SK-N-MC (cell line): Measurements from ENCODE around the gene AFAP1.

Source experiments
- DNase-seq: peaks from one replicate; pipeline ENCODE4 v3.0.0-alpha.2; 2011; ENCODE audit warnings: low read depth, low spot score
- H3K27ac ChIP-seq: fragments of 200-600 bp; sonication (generic); 2 replicates; pipeline ENCODE4 v1.5.1; 2016; ENCODE audit warnings: mixed run types
- H3K36me3 ChIP-seq: fragments of 200-600 bp; sonication (generic); 2 replicates; pipeline ENCODE4 v1.6.1; 2017; ENCODE audit warnings: antibody characterized with exemption, low read length, mixed read lengths; ENCODE audit not compliant: insufficient read depth
- H3K4me3 ChIP-seq: fragments of 200-600 bp; sonication (generic); 2 replicates; pipeline ENCODE4 v1.5.1; 2016
- H3K9ac ChIP-seq: fragments of 200-600 bp; sonication (generic); 2 replicates; pipeline ENCODE4 v1.8.0; 2017; ENCODE audit warnings: mixed run types, mixed read lengths; ENCODE audit not compliant: insufficient read length
- H3K9me3 ChIP-seq: fragments of 200-600 bp; sonication (generic); 2 replicates; pipeline ENCODE4 v1.6.1; 2017; ENCODE audit warnings: low read depth, mild to moderate bottlenecking, antibody characterized with exemption, low read length, moderate library complexity, mixed read lengths
- EZH2 ChIP-seq: fragments of 200-600 bp; sonication (generic); IDR thresholded peaks from one replicate; pipeline ENCODE4 v1.6.1; 2017; ENCODE audit warnings: antibody characterized with exemption
- FOXP2 ChIP-seq: optimal IDR thresholded peaks from 2 replicates; pipeline ENCODE3; 2011; ENCODE audit warnings: mild to moderate bottlenecking, moderate library complexity; ENCODE audit not compliant: insufficient read depth; ENCODE audit errors: extremely low read length, control extremely low read depth
- POLR2AphosphoS5 ChIP-seq: IDR thresholded peaks from 2 replicates; pipeline ENCODE4 v1.6.1; 2012; ENCODE audit warnings: mild to moderate bottlenecking, low read depth, low read length, borderline replicate concordance

AFAP1 gene

DNA sequence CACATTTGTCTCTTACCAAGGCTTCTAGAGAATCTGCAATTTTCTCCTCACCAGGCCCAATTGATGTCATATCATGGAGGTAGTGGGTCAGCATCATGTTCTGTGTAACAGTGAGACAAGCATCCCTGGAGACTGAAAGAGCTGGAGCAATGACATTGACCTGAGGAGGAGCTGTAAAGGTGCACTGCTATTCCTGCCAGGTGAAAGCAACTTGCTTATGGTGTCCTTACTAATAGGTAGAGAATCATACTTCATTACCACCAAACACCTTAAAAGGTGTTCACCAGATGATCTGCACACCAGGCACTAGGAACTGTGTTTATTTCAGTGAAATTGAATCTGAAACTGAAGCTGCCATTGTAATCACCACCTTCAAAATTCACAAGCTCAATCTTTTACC is 188.7 kb downstream of the AFAP1 start:
- Histone ChIP-seq H3K9me3 (no peaks in the 10 kb centered on the region), H3K4me3 (no peak overlapping the region), H3K27ac (no peak overlapping the region), H3K36me3 (no peaks in the 10 kb centered on the region), H3K9ac (no peak overlapping the region)
- no peak for TF ChIP-seq FOXP2
- no peak for TF ChIP-seq POLR2AphosphoS5
- no peak for TF ChIP-seq EZH2
- no peak for DNase-seq

DNA sequence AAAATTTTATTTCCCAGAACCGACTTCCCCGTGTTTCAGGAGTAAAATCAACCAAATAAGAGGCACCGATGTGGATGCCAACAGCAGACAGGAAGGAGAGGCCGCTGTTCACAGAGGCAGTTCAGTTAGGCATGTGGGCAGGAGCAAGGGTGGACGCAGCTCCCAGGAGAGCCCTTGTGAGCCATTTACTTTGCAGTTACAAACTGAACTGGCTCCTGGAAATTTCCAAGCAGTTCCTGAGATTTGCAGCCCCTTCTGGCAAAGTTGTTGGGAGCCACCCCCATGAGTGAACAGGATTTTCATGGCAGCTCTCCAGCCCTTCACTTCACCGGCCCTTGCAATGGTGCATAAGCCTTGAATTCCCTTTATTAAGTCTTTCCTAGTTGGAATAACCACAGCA is 189.1 kb downstream of the AFAP1 start:
- H3K9ac ChIP-seq, result no peak overlapping the region
- H3K27ac ChIP-seq, result no peak overlapping the region
- DNase-seq, result no peak

DNA sequence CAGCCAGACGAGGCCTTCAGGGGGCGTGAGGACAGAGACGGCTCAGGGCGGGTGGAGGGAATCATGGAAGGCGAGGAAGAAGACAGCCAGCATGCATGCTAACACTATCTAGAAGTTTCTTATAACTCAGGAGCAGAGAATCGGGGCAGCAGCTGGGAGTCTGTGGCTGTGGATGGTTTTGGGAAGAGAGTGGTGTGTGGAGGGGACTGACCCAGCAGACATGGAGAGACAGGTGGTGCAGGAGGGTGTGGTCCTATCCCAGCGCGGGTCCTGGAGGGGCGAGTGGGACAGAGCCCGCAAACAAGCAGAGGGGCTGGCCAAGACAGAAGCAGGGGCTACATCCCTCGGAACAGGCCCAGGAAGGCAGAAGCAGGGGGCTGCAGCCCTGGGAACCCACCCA is 192.1 kb downstream of the AFAP1 start:
- TF ChIP-seq POLR2AphosphoS5 (no peak), FOXP2 (no peak), EZH2 (no peak)
- H3K36me3 ChIP-seq, result no peaks in the 10 kb centered on the region
- no peaks in the 10 kb centered on the region for H3K9me3 ChIP-seq
- H3K4me3 ChIP-seq, result no peak overlapping the region
- no peak for DNase-seq
- no peak overlapping the region for H3K27ac ChIP-seq
- no peak overlapping the region for H3K9ac ChIP-seq

More for the DNA sequence above, 189.1 kb downstream of the AFAP1 start:
- no peaks in the 10 kb centered on the region for H3K36me3 ChIP-seq
- H3K9me3 ChIP-seq, result no peaks in the 10 kb centered on the region
- H3K4me3 ChIP-seq, result no peak overlapping the region
- TF ChIP-seq EZH2, result no peak
- TF ChIP-seq FOXP2, result no peak
- TF ChIP-seq POLR2AphosphoS5, result no peak

- TF ChIP-seq POLR2AphosphoS5 (no peak), FOXP2 (no peak), EZH2 (no peak)
- no peak for DNase-seq
- no peaks in the 10 kb centered on the region for H3K36me3 ChIP-seq
- no peak overlapping the region for H3K27ac ChIP-seq
- H3K9ac ChIP-seq, result no peak overlapping the region
- no peaks in the 10 kb centered on the region for H3K9me3 ChIP-seq
- H3K4me3 ChIP-seq, result no peak overlapping the region
These were observed 192.6 kb downstream of the AFAP1 start for GRCh38 chr4:7747062-7747385.

GRCh38 chr4:7746351-7747061 is 193.2 kb downstream of the AFAP1 start:
- H3K27ac ChIP-seq, result no peak overlapping the region
- no peaks in the 10 kb centered on the region for H3K36me3 ChIP-seq
- DNase-seq, result no peak
- no peaks in the 10 kb centered on the region for H3K9me3 ChIP-seq
- H3K4me3 ChIP-seq, result no peak overlapping the region
- no peak for TF ChIP-seq EZH2
- no peak for TF ChIP-seq POLR2AphosphoS5
- TF ChIP-seq FOXP2, result no peak
- no peak overlapping the region for H3K9ac ChIP-seq

- TF ChIP-seq POLR2AphosphoS5 (no peak), EZH2 (no peak), FOXP2 (no peak)
- H3K36me3 ChIP-seq, result no peaks in the 10 kb centered on the region
- no peaks in the 10 kb centered on the region for H3K9me3 ChIP-seq
- no peak for DNase-seq
- H3K4me3 ChIP-seq, result no peak overlapping the region
- no peak overlapping the region for H3K9ac ChIP-seq
- H3K27ac ChIP-seq, result no peak overlapping the region
These were observed 194.3 kb downstream of the AFAP1 start for GRCh38 chr4:7745301-7745885.

DNA sequence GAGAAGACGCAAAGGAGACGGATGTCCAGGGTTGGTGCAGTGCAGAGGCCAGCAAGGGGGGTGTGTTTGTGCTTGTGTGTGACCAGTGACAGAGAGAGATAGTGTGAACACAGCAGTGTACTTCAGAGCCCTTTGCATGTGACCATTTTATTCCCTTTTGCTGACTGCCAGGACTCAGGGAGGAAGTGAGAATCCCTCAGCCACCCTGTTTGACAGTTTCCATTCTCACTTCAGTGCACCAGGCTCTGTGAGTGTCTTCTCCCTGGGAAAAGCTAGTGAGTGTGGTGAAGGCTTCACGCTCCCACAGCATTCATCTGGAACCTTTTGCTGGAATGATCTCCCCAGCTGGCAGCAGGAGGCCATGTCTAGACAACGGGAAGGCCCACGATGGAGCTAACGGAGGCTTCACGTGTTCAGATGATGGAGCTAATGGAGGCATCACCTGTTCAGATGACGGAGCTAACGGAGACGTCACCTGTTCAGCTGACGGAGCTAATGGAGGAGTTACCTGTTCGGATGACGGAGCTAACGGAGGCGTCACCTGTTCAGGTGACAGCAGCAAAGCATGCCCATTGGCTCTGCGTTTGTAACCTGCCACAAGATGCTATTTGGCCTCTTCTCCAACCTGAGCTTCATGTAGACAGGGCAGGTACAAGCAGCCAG is 195.4 kb downstream of the AFAP1 start:
- no peak overlapping the region for H3K9ac ChIP-seq

DNA sequence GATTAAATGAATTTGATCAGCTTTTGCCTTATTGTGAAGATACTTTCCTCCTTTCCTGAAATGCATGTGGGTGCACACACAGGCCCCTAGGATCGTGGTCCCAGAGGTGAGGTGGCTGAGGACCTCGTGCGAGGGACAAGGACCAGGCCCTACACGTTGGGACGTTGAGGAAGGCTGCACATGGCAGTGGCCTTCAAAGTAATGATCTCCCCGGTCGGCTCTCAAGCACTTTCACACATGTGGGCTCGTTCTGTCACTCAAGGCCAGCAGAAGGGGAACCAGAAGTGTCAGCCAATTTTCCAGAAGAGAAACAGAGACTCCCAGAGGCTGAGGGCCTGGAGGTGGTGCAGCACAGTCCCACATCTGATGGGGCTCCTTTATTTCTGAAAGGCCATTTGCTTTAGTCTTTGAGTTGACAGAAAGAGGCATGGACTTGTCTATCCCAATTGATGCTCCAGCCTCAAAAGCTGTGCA is 196.8 kb downstream of the AFAP1 start:
- Histone ChIP-seq H3K36me3 (no peaks in the 10 kb centered on the region), H3K9ac (no peak overlapping the region), H3K9me3 (no peaks in the 10 kb centered on the region), H3K27ac (no peak overlapping the region), H3K4me3 (no peak overlapping the region)
- TF ChIP-seq POLR2AphosphoS5, result no peak
- TF ChIP-seq FOXP2, result no peak
- TF ChIP-seq EZH2, result no peak
- no peak for DNase-seq

More for the DNA sequence above, 195.4 kb downstream of the AFAP1 start:
- DNase-seq, result no peak
- no peak overlapping the region for H3K27ac ChIP-seq
- H3K9me3 ChIP-seq, result no peaks in the 10 kb centered on the region
- no peak for TF ChIP-seq EZH2
- no peaks in the 10 kb centered on the region for H3K36me3 ChIP-seq
- no peak overlapping the region for H3K4me3 ChIP-seq
